A673 (cell line): ENCODE data around the gene TNFRSF4. TPM values are rescaled to one million over a fixed set of nuclear protein-coding genes. Genes with fewer than 3 reads are reported as not detected.

Experiments
- BruUV-seq: library from RNA; stranded (reverse); fragments of 400-500 nt; replicated peaks from 2 replicates; lab custom pipeline; 2021; lab: Mats Ljungman, UMichigan
- CTCF ChIA-PET: fragments of 300-600 bp; sonication (Branson Sonifier 250); formaldehyde crosslinking; loops from one replicate; lab custom pipeline; 2022; ENCODE audit warnings: antibody characterized with exemption; lab: Charles Lee
- POLR2A ChIA-PET: fragments of 300-600 bp; sonication (Branson Sonifier 250); formaldehyde crosslinking; loops from one replicate; lab custom pipeline; 2022; ENCODE audit warnings: antibody characterized with exemption; ENCODE audit not compliant: low non-redundant PET; lab: Charles Lee
- DNase-seq: peaks from one replicate; pipeline ENCODE4 v3.0.0-alpha.2; 2015; ENCODE audit warnings: low spot score
- H3K27ac ChIP-seq: fragments of 200-600 bp; sonication (generic); 2 replicates; pipeline ENCODE4 v1.5.1; 2016; ENCODE audit warnings: mixed run types, low read depth, mild to moderate bottlenecking, mixed read lengths, antibody characterized with exemption, low read length; ENCODE audit not compliant: poor library complexity, severe bottlenecking
- H3K27me3 ChIP-seq: fragments of 200-600 bp; sonication (generic); replicated peaks from 2 replicates; pipeline ENCODE4 v1.6.1; 2017; ENCODE audit warnings: mixed run types, low read depth, mild to moderate bottlenecking, mixed read lengths, antibody characterized with exemption, low read length; ENCODE audit not compliant: insufficient read depth, poor library complexity
- H3K36me3 ChIP-seq: fragments of 200-600 bp; sonication (generic); 2 replicates; pipeline ENCODE4 v1.6.1; 2016; ENCODE audit warnings: mixed run types, mild to moderate bottlenecking, mixed read lengths, antibody characterized with exemption, low read length; ENCODE audit not compliant: insufficient read depth, poor library complexity, severe bottlenecking
- H3K4me1 ChIP-seq: fragments of 200-600 bp; sonication (generic); 2 replicates; pipeline ENCODE4 v1.6.1; 2017; ENCODE audit warnings: mixed run types, mild to moderate bottlenecking, mixed read lengths, antibody characterized with exemption, low read length; ENCODE audit not compliant: insufficient read depth, poor library complexity, severe bottlenecking
- H3K4me3 ChIP-seq: fragments of 200-600 bp; sonication (generic); 2 replicates; pipeline ENCODE4 v1.5.1; 2016; ENCODE audit warnings: low read depth, mixed run types, mild to moderate bottlenecking, mixed read lengths, low read length; ENCODE audit not compliant: poor library complexity, severe bottlenecking
- H3K9me3 ChIP-seq: fragments of 200-600 bp; sonication (generic); 2 replicates; pipeline ENCODE4 v1.6.1; 2016; ENCODE audit warnings: mixed run types, low read depth, mild to moderate bottlenecking, mixed read lengths, antibody characterized with exemption, low read length; ENCODE audit not compliant: poor library complexity, severe bottlenecking
- EZH2 ChIP-seq: fragments of 200-600 bp; sonication (generic); IDR thresholded peaks from 2 replicates; pipeline ENCODE4 v1.6.1; 2017; ENCODE audit warnings: borderline replicate concordance, low read depth, mild to moderate bottlenecking, mixed read lengths, antibody characterized with exemption, low read length; ENCODE audit not compliant: poor library complexity, severe bottlenecking
- intact Hi-C: fragments of 100-400 bp; cut with micrococcal nuclease; formaldehyde crosslinking; loops from one replicate; pipeline ENCODE4 v1.10.0; 2022; ENCODE audit not compliant: unreplicated experiment
- total RNA-seq: library from RNA; stranded (reverse); gene quantifications from 2 replicates; pipeline ENCODE4 v1.2.3, GENCODE V29; 2021
- TF ChIP-seq, protein P1 (sequence below): fragments of 300-800, 200-600 bp; sonication (generic); conservative IDR thresholded peaks from 2 replicates; pipeline ENCODE4 v1.5.1; 2017; ENCODE audit warnings: low read depth, mild to moderate bottlenecking, antibody characterized with exemption, low read length, moderate library complexity, mixed read lengths

The TNFRSF4 gene
- total RNA-seq, 1 experiment from 2014 or later, result 0.80 TPM

DNA sequence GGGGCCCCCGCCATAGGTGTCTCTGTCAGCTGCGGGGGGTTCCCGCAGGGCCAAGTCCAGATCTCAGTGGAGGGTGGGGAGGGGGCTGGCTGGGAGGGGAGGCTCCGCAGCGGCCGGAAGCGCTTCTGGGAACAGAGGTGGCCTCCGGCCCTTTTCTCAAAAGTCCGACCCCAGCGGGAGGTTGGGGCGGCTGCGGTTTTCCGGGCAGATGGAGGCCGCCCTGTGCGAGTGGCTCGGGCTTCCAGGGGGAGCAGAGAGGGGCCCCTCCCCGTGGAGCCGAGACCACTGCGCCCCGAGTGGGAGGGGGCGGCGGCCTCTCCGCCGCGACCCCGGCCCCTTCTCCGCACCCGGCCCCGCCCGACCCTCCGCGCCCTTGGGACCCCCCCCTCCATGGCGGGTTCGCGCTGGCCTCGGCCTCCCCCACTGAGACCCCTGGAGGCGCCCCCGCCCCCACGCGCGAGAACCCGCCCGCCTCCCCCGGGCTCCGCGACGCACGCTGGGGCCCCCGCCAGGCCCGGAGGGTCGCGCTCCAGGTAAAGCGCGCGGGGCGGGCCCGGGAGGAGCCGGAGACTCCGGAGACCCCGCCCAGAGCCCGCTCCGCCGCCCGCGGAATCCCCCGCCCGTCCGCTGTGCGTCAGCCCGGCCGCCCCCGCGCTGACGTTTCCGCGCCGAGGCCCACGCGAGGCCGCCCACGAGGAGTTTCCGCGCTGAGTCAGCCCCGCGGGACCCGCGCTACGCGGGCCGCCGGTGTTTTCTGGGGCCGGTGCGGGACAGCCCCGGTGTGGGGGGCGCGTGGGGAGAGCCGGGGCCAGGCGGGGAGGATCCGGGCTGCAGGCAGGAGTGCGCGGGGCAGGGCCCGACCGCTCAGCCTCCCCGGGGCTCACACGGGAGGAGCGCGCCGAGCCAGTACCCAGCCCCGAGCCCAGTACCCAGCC lies 12.8 kb downstream of the TNFRSF4 start:
- intact Hi-C loops, result no loop called here
- Histone ChIP-seq H3K9me3 (no peaks in the 10 kb centered on the region), H3K36me3 (no peaks in the 10 kb centered on the region), H3K27ac (peak overlapping the region; percentile 32), H3K4me3 (peak overlapping the region; percentile 48), H3K27me3 (no peaks in the 10 kb centered on the region), H3K4me1 (no peaks in the 10 kb centered on the region)
- TF ChIP-seq, protein P1, sequence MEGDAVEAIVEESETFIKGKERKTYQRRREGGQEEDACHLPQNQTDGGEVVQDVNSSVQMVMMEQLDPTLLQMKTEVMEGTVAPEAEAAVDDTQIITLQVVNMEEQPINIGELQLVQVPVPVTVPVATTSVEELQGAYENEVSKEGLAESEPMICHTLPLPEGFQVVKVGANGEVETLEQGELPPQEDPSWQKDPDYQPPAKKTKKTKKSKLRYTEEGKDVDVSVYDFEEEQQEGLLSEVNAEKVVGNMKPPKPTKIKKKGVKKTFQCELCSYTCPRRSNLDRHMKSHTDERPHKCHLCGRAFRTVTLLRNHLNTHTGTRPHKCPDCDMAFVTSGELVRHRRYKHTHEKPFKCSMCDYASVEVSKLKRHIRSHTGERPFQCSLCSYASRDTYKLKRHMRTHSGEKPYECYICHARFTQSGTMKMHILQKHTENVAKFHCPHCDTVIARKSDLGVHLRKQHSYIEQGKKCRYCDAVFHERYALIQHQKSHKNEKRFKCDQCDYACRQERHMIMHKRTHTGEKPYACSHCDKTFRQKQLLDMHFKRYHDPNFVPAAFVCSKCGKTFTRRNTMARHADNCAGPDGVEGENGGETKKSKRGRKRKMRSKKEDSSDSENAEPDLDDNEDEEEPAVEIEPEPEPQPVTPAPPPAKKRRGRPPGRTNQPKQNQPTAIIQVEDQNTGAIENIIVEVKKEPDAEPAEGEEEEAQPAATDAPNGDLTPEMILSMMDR, result no peak
- no peak for TF ChIP-seq EZH2
- ChIA-PET POLR2A (no interaction called here), CTCF (no interaction called here)
- BruUV-seq, result no TSS peak
- DNase-seq, result peak; percentile 57

DNA sequence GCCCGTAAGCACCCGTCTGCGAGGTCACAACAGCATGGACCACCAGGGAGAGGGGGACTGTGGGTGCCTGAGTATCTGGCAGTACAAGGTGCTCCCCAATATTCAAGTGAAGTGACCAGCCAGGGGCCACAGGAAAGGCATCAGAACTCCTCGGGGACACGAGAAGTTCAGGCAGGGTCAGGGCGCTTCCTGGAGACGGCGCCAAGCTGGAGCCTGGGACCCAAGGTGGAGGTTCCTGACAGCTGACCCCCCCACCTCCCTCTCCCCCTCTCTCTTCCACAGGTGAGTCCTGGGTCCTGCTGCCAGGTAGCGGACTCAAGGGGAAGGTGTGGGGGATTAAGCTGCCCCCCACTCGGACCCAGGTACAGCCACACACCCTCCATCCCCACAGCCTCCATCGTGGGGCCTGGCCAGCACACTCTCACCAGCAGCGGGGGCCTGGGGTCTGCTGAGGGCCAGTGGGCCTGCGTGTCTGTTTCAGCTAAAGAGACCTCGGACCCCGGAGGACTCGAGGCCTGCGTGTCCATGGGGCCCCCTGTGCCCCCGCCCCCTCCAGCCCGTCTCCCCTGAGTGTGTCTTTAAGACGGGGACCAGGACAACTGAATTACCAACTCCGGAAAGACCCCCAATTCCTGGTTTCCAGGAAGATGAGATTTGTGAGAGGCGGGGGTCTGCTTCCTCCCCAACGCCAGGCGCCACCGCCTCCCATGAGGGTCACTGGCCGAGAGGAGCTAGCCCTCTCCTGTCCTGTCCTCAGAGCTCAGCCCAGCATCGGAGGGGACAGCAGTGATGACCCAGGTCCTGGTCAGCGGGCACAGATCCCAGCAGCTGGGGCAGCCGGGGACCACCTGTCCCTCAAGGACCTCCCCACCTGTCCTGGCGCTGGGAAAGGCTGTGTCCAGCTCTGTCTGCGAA lies 13.7 kb downstream of the TNFRSF4 start:
- ChIA-PET CTCF (no interaction called here), POLR2A (no interaction called here)
- Histone ChIP-seq H3K27ac (no peak overlapping the region), H3K4me3 (peak overlapping the region; percentile 48), H3K9me3 (no peaks in the 10 kb centered on the region), H3K36me3 (no peaks in the 10 kb centered on the region), H3K4me1 (no peaks in the 10 kb centered on the region), H3K27me3 (no peaks in the 10 kb centered on the region)
- intact Hi-C loops, result no loop called here
- no peak for DNase-seq
- TF ChIP-seq, protein P1, result no peak
- no TSS peak for BruUV-seq

DNA sequence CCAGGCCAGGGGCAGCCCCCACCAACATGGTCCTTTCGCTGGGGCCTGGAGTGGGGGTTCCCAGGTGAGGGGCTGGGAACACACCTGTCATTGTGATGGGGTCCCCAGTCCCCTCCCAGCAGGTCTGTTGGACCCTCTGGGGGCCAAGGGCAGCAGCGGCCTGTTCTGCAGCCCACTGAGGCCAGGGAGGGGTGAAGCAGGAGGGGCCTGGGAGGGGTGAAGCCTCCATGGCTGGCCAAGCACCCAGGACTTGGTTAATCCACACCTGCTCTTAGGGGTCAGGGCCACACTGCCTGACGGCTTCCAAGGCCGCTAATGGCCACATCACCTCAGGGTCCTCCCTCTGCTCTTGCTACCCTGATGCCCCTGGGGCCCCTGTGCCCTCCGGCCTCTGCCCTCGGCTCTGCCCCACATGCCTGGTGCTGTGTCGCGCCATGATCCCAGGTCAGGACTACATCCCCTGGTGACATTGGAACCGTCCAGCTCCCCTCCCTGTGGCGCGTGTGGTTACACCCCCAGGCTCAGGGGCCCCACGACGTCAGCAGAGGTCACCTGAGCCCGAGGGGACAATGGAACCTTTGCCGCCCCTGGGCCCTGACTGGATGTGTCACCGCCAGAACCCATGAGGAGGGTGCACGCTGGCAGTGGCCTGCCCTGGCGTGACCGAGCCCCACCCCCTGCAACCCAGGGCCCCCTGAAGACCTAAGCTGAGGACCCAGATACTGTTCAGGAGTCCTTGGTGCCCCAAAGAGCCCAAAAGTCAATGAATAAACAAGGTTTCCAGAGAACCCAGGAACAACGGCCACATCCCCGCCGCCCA lies 14.6 kb downstream of the TNFRSF4 start:
- intact Hi-C loops, result no loop called here
- DNase-seq, result no peak
- Histone ChIP-seq H3K36me3 (no peaks in the 10 kb centered on the region), H3K27me3 (no peaks in the 10 kb centered on the region), H3K27ac (no peak overlapping the region), H3K9me3 (no peaks in the 10 kb centered on the region), H3K4me1 (no peaks in the 10 kb centered on the region), H3K4me3 (no peak overlapping the region)
- CTCF ChIA-PET, result interaction anchor here (0.6 kb wide), 1 partner anchor 93 kb away, joined by 3 read pairs; no protein-coding TSS in a partner anchor
- no TSS peak for BruUV-seq
- TF ChIP-seq, protein P1, result no peak
- no peak for TF ChIP-seq EZH2
- POLR2A ChIA-PET, result no interaction called here
